ENCODE measurements around the gene CDK8.

GRCh38 chr13:26213982-26214381 lies 39.9 kb upstream of the CDK8 start:
- TF ChIP-seq CTCF (IDR thresholded peaks at IDR 0.05) (no peak), POLR2A (IDR thresholded peaks at IDR 0.05) (no peak)
